ENCODE measurements around the gene MACROD2. TPM values are rescaled to one million over a fixed set of nuclear protein-coding genes. Genes with fewer than 3 reads are reported as not detected.

Gene MACROD2
- total and polyA plus RNA-seq, 2 experiments from 2014 or later = 2.8 to 4.3 TPM

GRCh38 chr20:15113144-15113773, 1117.9 kb downstream of the MACROD2 start (continued):
- TF ChIP-seq CREB1 (CRISPR knock-in tag; IDR thresholded peaks at IDR 0.05; ENCODE audit: low read depth) (no peak), ZNF114 (CRISPR knock-in tag; IDR thresholded peaks at IDR 0.05) (no peak), NANOG (IDR thresholded peaks at IDR 0.05; ENCODE audit: borderline replicate concordance) (no peak), ETS1 (IDR thresholded peaks at IDR 0.05) (no peak), STAT1 (IDR thresholded peaks at IDR 0.05; ENCODE audit: unreplicated experiment) (no peak), POLR2AphosphoS5 (IDR thresholded peaks at IDR 0.05; ENCODE audit: low read depth) (no peak)

GRCh38 chr20:15119852-15120487, 1124.7 kb downstream of the MACROD2 start:
- Mint-ChIP-seq H3K9me3 (no peaks in the 10 kb centered on the region), H3K4me3 (no peak overlapping the region), H3K4me1 (no peaks in the 10 kb centered on the region), H3K27me3 (ENCODE audit: insufficient read depth, low read depth, poor library complexity) (peaks cover 5% of the 10 kb centered on the region), H3K27ac (no peak overlapping the region), H3K36me3 (ENCODE audit: low read depth) (no peaks in the 10 kb centered on the region)
- Histone ChIP-seq H2AFZ (no peak overlapping the region), H3K4me3 (no peak overlapping the region), H3K27ac (ENCODE audit: low read depth) (no peak overlapping the region), H3K9me2 (ENCODE audit: insufficient read depth) (peaks cover under 1% of the 10 kb centered on the region), H3K4me1 (ENCODE audit: insufficient read depth) (no peaks in the 10 kb centered on the region), H4K20me1 (replicated peaks; ENCODE audit: insufficient read depth) (no peaks in the 10 kb centered on the region), H3K79me2 (replicated peaks; ENCODE audit: insufficient read depth) (no peaks in the 10 kb centered on the region), H3K36me3 (ENCODE audit: insufficient read depth) (no peaks in the 10 kb centered on the region), H3F3A (replicated peaks; ENCODE audit: low read depth) (no peaks in the 10 kb centered on the region), H3K4me2 (no peak overlapping the region), H3K27me3 (ENCODE audit: insufficient read depth) (no peaks in the 10 kb centered on the region)
- DNase-seq (ENCODE audit: low spot score) (no peak), ATAC-seq (no peak)
- TF ChIP-seq ZNF462 (CRISPR knock-in tag; IDR thresholded peaks at IDR 0.05) = no peak
- no peak for TF ChIP-seq EZH2 (IDR thresholded peaks at IDR 0.05; ENCODE audit: low read depth, unreplicated experiment)
- TF ChIP-seq POLR2AphosphoS5 (IDR thresholded peaks at IDR 0.05; ENCODE audit: low read depth) = no peak
- TF ChIP-seq STAT1 (IDR thresholded peaks at IDR 0.05; ENCODE audit: unreplicated experiment) = no peak

All from GM23338 (cell line).